Measurements from ENCODE around the gene KCNJ9.

KCNJ9 gene

DNA sequence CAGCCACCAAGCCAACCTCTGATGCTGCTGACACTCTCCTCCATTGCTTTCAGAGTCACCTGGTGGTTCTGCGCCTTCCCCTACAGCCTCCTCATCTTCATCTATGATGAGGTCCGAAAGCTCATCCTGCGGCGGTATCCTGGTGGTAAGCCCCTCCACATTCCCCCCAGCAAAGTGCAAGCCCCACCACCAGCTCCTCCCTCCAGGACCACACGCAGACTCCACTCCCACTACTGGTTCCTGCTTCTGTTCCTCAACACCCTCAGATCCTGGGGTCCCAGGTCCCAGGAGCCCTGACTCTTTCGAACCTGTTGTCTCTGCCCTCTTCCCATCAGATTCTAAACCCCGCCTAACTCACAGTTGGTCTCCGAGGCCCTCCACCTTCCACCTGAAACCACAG, 58.5 kb downstream of the KCNJ9 start:
- DNase-seq (ENCODE audit: insufficient read length, low spot score) (no peak), FAIRE-seq (no peak)

Measured in GM19239 (cell line).